HEK293 (cell line): ENCODE measurements around the gene CXCL16.

Experiments
- CTCF ChIP-seq: fragments of 450-650 bp; formaldehyde crosslinking; IDR thresholded peaks from 2 replicates; pipeline ENCODE4 v1.5.1; 2016; ENCODE audit warnings: missing biosample characterization, missing genetic modification characterization
- PRDM2 ChIP-seq: fragments of 450-650 bp; formaldehyde crosslinking; IDR thresholded peaks from 2 replicates; pipeline ENCODE4 v1.5.1; 2016; ENCODE audit warnings: missing biosample characterization, missing genetic modification characterization, borderline replicate concordance
- REST ChIP-seq: fragments of 450-650 bp; formaldehyde crosslinking; IDR thresholded peaks from 2 replicates; pipeline ENCODE4 v1.5.1; 2016; ENCODE audit warnings: missing biosample characterization, missing genetic modification characterization
- ZNF223 ChIP-seq: fragments of 450-650 bp; formaldehyde crosslinking; IDR thresholded peaks from 2 replicates; pipeline ENCODE4 v1.5.1; 2016; ENCODE audit warnings: missing biosample characterization, missing genetic modification characterization
- ZNF274 ChIP-seq, 2 experiments: fragments of 200-500 bp in 1 of 2; fragments of 450-650 bp in 1 of 2; sonication (Bioruptor generic) in 1 of 2; formaldehyde crosslinking in 1 of 2; IDR thresholded peaks; 2 replicates each; pipeline versions ENCODE4 v1.5.1 to v1.6.1; 2014 to 2016; ENCODE audit warnings: borderline replicate concordance in 1 of 2, inconsistent platforms in 1 of 2, low read length in 1 of 2, missing biosample characterization in 1 of 2, missing genetic modification characterization in 1 of 2
- ZNF292 ChIP-seq: fragments of 450-650 bp; formaldehyde crosslinking; IDR thresholded peaks from 2 replicates; pipeline ENCODE4 v1.5.1; 2016; ENCODE audit warnings: low read depth, missing biosample characterization, missing genetic modification characterization, borderline replicate concordance
- ZNF394 ChIP-seq: fragments of 450-650 bp; formaldehyde crosslinking; IDR thresholded peaks from 2 replicates; pipeline ENCODE4 v1.5.1; 2016; ENCODE audit warnings: missing biosample characterization, missing genetic modification characterization, mild to moderate bottlenecking, moderate library complexity, borderline replicate concordance
- ZNF426 ChIP-seq: fragments of 450-650 bp; formaldehyde crosslinking; IDR thresholded peaks from 2 replicates; pipeline ENCODE4 v1.5.1; 2017; ENCODE audit warnings: missing biosample characterization, missing genetic modification characterization, mild to moderate bottlenecking, inconsistent platforms, moderate library complexity

GRCh38 chr17:4786516-4786915 is 46.8 kb upstream of the CXCL16 start:
- no peak for TF ChIP-seq CTCF (tag by site-specific recombination)
- TF ChIP-seq ZNF274 (IDR thresholded peaks at IDR 0.05; ENCODE audit: low read length): no peak
- no peak for TF ChIP-seq ZNF274 (tag by site-specific recombination; IDR thresholded peaks at IDR 0.05; ENCODE audit: borderline replicate concordance)
- no peak for TF ChIP-seq ZNF223
- no peak for TF ChIP-seq ZNF426 (tag by site-specific recombination)
- TF ChIP-seq ZNF394: no peak
- no peak for TF ChIP-seq PRDM2 (tag by site-specific recombination)
- no peak for TF ChIP-seq REST
- TF ChIP-seq ZNF292: no peak
